Type B pancreatic cell (in vitro differentiated cells): ENCODE measurements around the gene TANGO6. TPM values are rescaled to one million over a fixed set of nuclear protein-coding genes. Genes with fewer than 3 reads are reported as not detected.
A peak's percentile ranks its signal among the peaks of the same experiment; 100 is the strongest.

Source experiments
- DNase-seq: peaks from one replicate; pipeline ENCODE4 v3.0.0; 2021; ENCODE audit warnings: mixed read lengths; ENCODE audit not compliant: unreplicated experiment; ENCODE audit errors: extremely low spot score
- H3K27ac Mint-ChIP-seq: 2 replicates; pipeline ENCODE4 v1.8.0; 2021; ENCODE audit warnings: mild to moderate bottlenecking, mixed read lengths
- H3K27me3 Mint-ChIP-seq: 2 replicates; pipeline ENCODE4 v1.8.0; 2021; ENCODE audit warnings: mixed read lengths
- H3K36me3 Mint-ChIP-seq: 2 replicates; pipeline ENCODE4 v1.8.0; 2021; ENCODE audit warnings: mixed read lengths
- H3K4me1 Mint-ChIP-seq: one replicate; pipeline ENCODE4 v1.8.0; 2021; ENCODE audit warnings: mixed read lengths; ENCODE audit not compliant: unreplicated experiment
- H3K4me3 Mint-ChIP-seq: 2 replicates; pipeline ENCODE4 v1.8.0; 2021; ENCODE audit warnings: mild to moderate bottlenecking, mixed read lengths
- H3K9me3 Mint-ChIP-seq: 2 replicates; pipeline ENCODE4 v1.8.0; 2021; ENCODE audit warnings: mixed read lengths
- total RNA-seq: library from RNA; stranded (reverse); gene quantifications from 2 replicates; pipeline ENCODE4 v1.2.1, GENCODE V29; 2021; ENCODE audit warnings: low replicate concordance
- TF ChIP-seq, protein P1 (sequence below): fragments of 200-600 bp; sonication (generic); conservative IDR thresholded peaks from 2 replicates; pipeline ENCODE4 v1.5.0; 2021; ENCODE audit warnings: antibody characterized with exemption, mild to moderate bottlenecking

The TANGO6 gene
- total RNA-seq, 1 donor from 2014 or later, result 13.0 TPM

DNA sequence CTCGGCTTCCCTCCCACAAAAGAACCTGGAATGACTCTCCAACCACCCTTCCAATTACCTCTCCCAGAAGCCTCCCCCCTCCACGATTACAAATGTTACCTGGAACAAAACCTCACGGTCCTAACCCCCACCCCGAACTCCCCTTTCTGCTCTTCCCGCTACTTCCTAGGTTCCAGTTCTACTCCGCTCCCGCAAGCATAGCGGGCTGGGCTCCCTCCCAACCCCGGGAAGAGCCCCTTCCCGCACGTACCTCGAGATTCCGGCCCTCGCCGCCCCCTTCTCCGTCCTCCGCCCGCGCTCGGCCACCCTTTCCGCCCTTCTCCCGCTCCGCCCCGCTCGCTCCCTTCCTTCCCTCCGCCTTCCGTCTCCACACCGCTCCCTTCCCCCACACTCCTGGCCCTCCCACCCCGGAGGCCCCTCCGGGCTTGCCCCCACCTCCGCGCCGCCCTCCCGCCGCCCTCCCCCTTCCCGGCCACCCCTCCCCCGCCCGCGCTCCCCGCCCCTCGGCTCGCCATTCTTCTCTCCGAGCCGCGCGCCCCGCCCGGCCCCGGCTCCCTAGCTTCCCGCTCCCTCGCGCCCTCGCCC lies 288.6 kb downstream of the TANGO6 start:
- TF ChIP-seq, protein P1, sequence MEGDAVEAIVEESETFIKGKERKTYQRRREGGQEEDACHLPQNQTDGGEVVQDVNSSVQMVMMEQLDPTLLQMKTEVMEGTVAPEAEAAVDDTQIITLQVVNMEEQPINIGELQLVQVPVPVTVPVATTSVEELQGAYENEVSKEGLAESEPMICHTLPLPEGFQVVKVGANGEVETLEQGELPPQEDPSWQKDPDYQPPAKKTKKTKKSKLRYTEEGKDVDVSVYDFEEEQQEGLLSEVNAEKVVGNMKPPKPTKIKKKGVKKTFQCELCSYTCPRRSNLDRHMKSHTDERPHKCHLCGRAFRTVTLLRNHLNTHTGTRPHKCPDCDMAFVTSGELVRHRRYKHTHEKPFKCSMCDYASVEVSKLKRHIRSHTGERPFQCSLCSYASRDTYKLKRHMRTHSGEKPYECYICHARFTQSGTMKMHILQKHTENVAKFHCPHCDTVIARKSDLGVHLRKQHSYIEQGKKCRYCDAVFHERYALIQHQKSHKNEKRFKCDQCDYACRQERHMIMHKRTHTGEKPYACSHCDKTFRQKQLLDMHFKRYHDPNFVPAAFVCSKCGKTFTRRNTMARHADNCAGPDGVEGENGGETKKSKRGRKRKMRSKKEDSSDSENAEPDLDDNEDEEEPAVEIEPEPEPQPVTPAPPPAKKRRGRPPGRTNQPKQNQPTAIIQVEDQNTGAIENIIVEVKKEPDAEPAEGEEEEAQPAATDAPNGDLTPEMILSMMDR, result no peak
- peak; percentile 89 for DNase-seq
- Mint-ChIP-seq H3K27me3 (no peaks in the 10 kb centered on the region), H3K4me1 (peaks cover 33% of the 10 kb centered on the region), H3K4me3 (peak overlapping the region; percentile 97), H3K9me3 (peaks cover 4% of the 10 kb centered on the region), H3K36me3 (peaks cover 9% of the 10 kb centered on the region), H3K27ac (peak overlapping the region; percentile 95)

DNA sequence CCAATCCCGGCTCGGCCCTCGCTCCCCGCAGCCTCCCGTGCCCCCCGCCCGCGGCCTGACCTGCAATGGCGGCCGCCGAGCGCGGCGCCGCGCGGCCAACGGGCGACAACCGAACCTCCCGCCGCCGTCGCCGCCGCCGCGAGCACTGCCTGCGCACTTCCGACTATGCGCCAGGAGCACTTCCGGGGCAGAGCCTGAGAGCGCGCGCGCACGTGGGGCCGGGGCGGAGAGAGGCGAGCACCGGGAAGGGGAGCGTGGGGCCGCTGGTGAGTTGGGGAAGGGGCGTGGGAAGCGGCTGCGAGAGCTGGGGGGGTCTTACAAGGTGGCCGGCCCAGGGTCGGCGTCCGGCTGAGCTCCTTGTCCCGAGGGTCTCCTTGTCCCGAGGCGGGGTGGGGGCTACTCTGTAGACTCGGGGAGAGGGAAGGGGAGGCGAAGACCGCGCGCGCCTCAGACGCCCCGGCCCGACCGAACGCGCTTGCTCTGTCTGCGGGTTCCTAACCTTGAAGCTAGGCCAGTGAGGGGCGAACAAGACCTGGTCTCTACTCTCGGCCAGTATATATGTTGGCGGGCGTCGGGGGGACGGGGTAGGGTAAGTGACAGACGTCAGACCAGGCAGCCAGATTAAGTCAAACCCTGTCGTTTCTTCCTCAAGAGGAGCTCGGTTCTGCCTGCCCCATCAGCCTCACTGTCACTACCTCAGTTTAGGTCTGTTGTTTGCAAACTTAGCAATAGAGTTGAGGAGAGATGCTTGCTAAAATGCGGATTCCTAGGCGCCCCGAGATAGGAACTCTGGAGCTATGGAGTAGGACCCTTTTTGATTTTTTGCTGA lies 289.3 kb downstream of the TANGO6 start, which contains the start of the genes CHTF8 and UTP4:
Gene CHTF8 (minus strand): TSS at position 165 of the 829 bp plus-strand sequence. CDS start 11,130 bp downstream, outside the sequence.
Gene UTP4 (plus strand): TSS at position 226 of the 829 bp plus-strand sequence. CDS start 811 bp downstream, outside the sequence.
- no peaks in the 10 kb centered on the region for H3K9me3 Mint-ChIP-seq
- H3K4me3 Mint-ChIP-seq, result peak within 1 kb of the TSS; percentile 97
- H3K27me3 Mint-ChIP-seq, result no peaks in the 10 kb centered on the region
- peaks cover 7% of the 10 kb centered on the region for H3K36me3 Mint-ChIP-seq
- TF ChIP-seq, protein P1, result no peak
- DNase-seq, result peak; percentile 91
- peaks cover 29% of the 10 kb centered on the region for H3K4me1 Mint-ChIP-seq
- peak within 1 kb of the TSS; percentile 95 for H3K27ac Mint-ChIP-seq

DNA sequence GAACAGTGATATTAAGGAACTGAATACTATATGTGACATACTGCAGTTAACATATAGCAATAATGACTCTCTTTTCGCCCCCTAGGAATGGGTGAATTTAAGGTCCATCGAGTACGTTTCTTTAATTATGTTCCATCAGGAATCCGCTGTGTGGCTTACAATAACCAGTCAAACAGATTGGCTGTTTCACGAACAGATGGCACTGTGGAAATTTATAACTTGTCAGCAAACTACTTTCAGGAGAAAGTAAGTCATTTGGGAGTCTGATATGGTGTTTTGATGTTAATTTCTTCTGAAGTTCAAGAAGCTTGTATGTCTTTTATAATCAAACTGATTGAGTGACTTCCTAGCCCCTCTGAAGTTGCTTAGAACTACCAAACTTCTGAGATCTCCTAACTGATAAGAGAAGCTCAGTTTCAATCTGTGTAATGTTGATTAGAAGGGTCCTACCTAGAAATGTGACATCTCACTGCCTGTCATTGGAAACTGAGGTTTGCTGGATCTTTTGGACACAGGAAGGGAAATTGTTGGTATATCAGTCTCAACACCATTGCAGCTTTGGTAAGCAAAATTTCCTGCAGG lies 290.1 kb downstream of the TANGO6 start:
- no peaks in the 10 kb centered on the region for H3K27me3 Mint-ChIP-seq
- H3K4me1 Mint-ChIP-seq, result peaks cover 29% of the 10 kb centered on the region
- TF ChIP-seq, protein P1, result no peak
- no peaks in the 10 kb centered on the region for H3K9me3 Mint-ChIP-seq
- H3K4me3 Mint-ChIP-seq, result peak overlapping the region; percentile 92
- no peak for DNase-seq
- peak overlapping the region; percentile 61 for H3K27ac Mint-ChIP-seq
- peaks cover 8% of the 10 kb centered on the region for H3K36me3 Mint-ChIP-seq

Other genes starting within 250 kb of the TANGO6 start
- gene CDH3, start 198.2 kb upstream of the TANGO6 start, total RNA-seq, result 35.5 and 53.5 TPM in 2 replicates
- 190 and 544 TPM in 2 replicates for gene CDH1, start 106.2 kb upstream of the TANGO6 start, total RNA-seq